T-helper 17 cell (primary cell): Measurements from ENCODE around the gene ZBTB11. TPM values are rescaled to one million over a fixed set of nuclear protein-coding genes. Genes with fewer than 3 reads are reported as not detected.
"Not testable (repeated sequence)": the region's sequence is repeated elsewhere in the genome, so short reads cannot be mapped to it uniquely, and the experiment has no call there.

ENCODE experiments used
- ATAC-seq: fragments of 150-1000 bp; cut with Tn5 transposase; 2 replicates; pipeline ENCODE4 v1.10.0; 2021; ENCODE audit warnings: mild to moderate bottlenecking, moderate library complexity
- DNase-seq, 3 donors: peaks; one replicate each; pipeline versions ENCODE4 v3.0.0 to v3.0.0-alpha.2; 2020 to 2021
- H3K9me3 ChIP-seq: one replicate; pipeline ENCODE4 v1.7.0; 2013; ENCODE audit warnings: low read length, mild to moderate bottlenecking; ENCODE audit not compliant: control insufficient read depth, poor library complexity, severe bottlenecking
- H3K27ac Mint-ChIP-seq: one replicate; pipeline ENCODE4 v1.8.0; 2022; ENCODE audit warnings: mild to moderate bottlenecking, moderate library complexity, mixed read lengths
- H3K27me3 Mint-ChIP-seq: one replicate; pipeline ENCODE4 v1.8.0; 2022; ENCODE audit warnings: mixed read lengths
- H3K36me3 Mint-ChIP-seq: one replicate; pipeline ENCODE4 v1.8.0; 2022; ENCODE audit warnings: low read depth, mixed read lengths
- H3K4me1 Mint-ChIP-seq: one replicate; pipeline ENCODE4 v1.8.0; 2022; ENCODE audit warnings: mild to moderate bottlenecking, mixed read lengths
- H3K4me3 Mint-ChIP-seq: one replicate; pipeline ENCODE4 v1.8.0; 2022; ENCODE audit warnings: mild to moderate bottlenecking, moderate library complexity, mixed read lengths
- total RNA-seq, 4 donors: library from RNA in 2 of 4; stranded (reverse) in 2 of 4; gene quantifications; one replicate each; pipeline ENCODE4 v1.2.3 and lab custom pipeline; 2022 to 2026

Gene ZBTB11
- total RNA-seq, 2 donors from 2014 or later: 65.2 to 77.2 TPM

GRCh38 chr3:101680466-101680865 is 3.5 kb upstream of the ZBTB11 start:
- Mint-ChIP-seq H3K4me3 (no peak overlapping the region), H3K4me1 (peaks cover 29% of the 10 kb centered on the region), H3K27me3 (no peaks in the 10 kb centered on the region), H3K36me3 (peaks cover 7% of the 10 kb centered on the region), H3K27ac (peak overlapping the region; percentile 8)
- no peak for DNase-seq
- H3K9me3 ChIP-seq: no peaks in the 10 kb centered on the region
- ATAC-seq: no peak

DNA sequence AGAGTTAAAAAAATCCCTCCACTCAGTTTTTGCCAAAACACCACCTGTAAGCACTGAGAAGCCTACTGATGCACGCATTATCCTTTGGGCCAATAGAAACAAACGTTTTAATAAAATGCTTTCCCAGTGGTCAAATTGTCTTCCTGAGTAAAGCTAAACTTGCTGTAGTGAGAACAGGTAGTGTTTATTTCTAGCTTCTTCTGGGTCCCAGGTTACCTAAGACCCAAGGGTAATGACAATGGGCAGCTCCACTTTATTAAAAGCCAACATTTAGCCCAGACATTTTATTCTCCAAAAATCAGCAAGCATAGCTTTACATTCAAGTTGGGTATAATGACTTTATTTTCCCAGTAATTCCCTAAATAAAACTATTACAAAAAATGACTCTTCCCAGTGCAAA is 1.9 kb upstream of the ZBTB11 start:
- H3K27ac Mint-ChIP-seq: peak overlapping the region; percentile 59
- H3K4me1 Mint-ChIP-seq: peaks cover 32% of the 10 kb centered on the region
- H3K27me3 Mint-ChIP-seq, H3K4me3 Mint-ChIP-seq, H3K36me3 Mint-ChIP-seq, ATAC-seq, DNase-seq, H3K9me3 ChIP-seq: not testable (repeated sequence)

GRCh38 chr3:101677436-101678286 is 729 bp upstream of the ZBTB11 start:
- H3K4me1 Mint-ChIP-seq: peaks cover 38% of the 10 kb centered on the region
- peaks cover 2% of the 10 kb centered on the region for H3K36me3 Mint-ChIP-seq
- H3K4me3 Mint-ChIP-seq: peak overlapping the region; percentile 97
- H3K27me3 Mint-ChIP-seq: no peaks in the 10 kb centered on the region
- ATAC-seq (no peak), DNase-seq (peak in 1 of 3 donors; percentile 15)
- H3K9me3 ChIP-seq: no peaks in the 10 kb centered on the region
- peak overlapping the region; percentile 98 for H3K27ac Mint-ChIP-seq

DNA sequence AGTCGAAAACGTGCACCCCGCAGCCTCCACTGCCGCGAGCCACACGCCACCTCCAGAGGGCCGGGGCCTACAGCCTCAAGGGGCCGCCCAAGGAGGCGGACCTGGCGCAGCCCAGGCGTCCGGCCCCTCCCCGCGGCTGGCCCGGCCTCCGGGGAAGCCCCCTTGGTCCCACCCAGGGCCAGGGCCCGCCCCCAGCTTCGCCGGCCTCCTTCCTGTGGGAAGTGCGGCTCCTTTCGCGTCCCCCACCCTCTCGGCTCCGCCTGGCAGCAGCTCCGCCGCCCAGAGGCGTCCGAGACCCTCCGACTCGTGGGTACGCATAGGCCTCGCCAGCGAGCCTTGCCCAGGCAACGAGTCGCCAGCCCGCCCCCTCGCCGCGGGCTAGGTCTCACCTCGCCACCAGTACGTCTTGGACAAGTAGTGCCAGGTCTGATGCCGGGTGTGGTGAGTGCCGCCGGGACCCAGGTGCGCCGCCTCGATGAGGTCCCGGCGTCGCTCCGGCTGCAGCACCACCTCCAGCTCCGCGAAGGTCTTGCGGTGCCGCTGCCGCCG is 642 bp downstream of the ZBTB11 start:
- no peaks in the 10 kb centered on the region for H3K9me3 ChIP-seq
- peak overlapping the region; percentile 98 for H3K27ac Mint-ChIP-seq
- ATAC-seq (peak; percentile 90), DNase-seq (peak; percentile 94 to 97 (median 96))
- peaks cover 41% of the 10 kb centered on the region for H3K4me1 Mint-ChIP-seq
- peaks cover 2% of the 10 kb centered on the region for H3K36me3 Mint-ChIP-seq
- no peaks in the 10 kb centered on the region for H3K27me3 Mint-ChIP-seq
- peak overlapping the region; percentile 97 for H3K4me3 Mint-ChIP-seq

DNA sequence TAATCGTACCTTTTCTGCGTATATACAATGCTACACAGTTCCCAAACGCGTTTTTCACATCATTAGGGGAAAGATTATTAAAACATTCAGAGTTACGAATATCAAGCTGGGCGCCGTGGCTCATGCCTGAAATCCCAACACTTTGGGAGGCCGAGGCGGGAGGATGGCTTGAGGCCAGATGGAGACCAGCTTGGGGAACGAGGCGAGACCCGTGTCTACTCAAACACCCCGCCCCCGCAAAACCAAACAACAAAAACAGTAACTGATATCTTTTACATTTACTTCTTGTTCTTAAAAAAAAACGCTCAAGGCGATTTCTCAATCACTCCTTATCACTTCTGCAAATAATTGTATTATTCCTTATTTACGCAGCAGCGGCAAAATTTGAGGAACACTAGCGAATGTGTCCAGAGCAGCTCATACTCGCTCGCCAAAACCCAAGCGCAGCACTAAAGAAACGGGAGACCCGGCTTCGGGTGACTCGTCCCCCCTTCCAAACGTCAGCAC is 1.2 kb downstream of the ZBTB11 start:
- peaks cover 4% of the 10 kb centered on the region for H3K36me3 Mint-ChIP-seq

GRCh38 chr3:101674518-101674917 is 2.4 kb downstream of the ZBTB11 start:
- no peak for ATAC-seq
- Mint-ChIP-seq H3K36me3 (peaks cover 4% of the 10 kb centered on the region), H3K27me3 (no peaks in the 10 kb centered on the region), H3K27ac (peak overlapping the region; percentile 98), H3K4me3 (peak overlapping the region; percentile 9), H3K4me1 (peaks cover 41% of the 10 kb centered on the region)
- DNase-seq: no peak
- no peaks in the 10 kb centered on the region for H3K9me3 ChIP-seq

More for the DNA sequence above, 1.2 kb downstream of the ZBTB11 start:
- H3K4me1 Mint-ChIP-seq: peaks cover 42% of the 10 kb centered on the region
- H3K9me3 ChIP-seq: no peaks in the 10 kb centered on the region
- DNase-seq (no peak), ATAC-seq (no peak)
- H3K4me3 Mint-ChIP-seq: peak overlapping the region; percentile 97
- peak overlapping the region; percentile 98 for H3K27ac Mint-ChIP-seq
- no peaks in the 10 kb centered on the region for H3K27me3 Mint-ChIP-seq

- H3K36me3 Mint-ChIP-seq: peaks cover 4% of the 10 kb centered on the region
- DNase-seq: no peak
- H3K4me1 Mint-ChIP-seq: peaks cover 41% of the 10 kb centered on the region
- no peaks in the 10 kb centered on the region for H3K9me3 ChIP-seq
- no peaks in the 10 kb centered on the region for H3K27me3 Mint-ChIP-seq
- H3K4me3 Mint-ChIP-seq: peak overlapping the region; percentile 69
- peak overlapping the region; percentile 88 for H3K27ac Mint-ChIP-seq
- no peak for ATAC-seq
Observed at GRCh38 chr3:101673953-101674352, 3.0 kb downstream of the ZBTB11 start.

DNA sequence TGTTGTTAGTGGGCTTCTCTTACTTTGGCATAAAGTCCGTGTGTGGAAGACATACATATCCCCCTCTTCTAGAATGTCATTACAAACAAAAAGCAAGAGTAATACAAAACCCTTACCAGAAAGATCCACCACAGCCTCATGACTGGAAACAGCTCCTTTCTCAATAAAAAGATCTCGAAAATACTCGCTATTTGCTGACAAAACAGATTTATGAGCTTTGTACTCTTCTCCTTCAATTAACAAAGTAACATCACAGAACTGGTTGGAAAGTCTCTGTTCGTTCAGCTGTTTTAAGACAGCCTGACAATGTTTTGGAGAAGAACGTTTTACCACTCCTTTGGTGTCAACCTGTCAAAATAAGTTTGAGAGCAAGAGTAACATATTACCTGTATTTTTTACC is 5.9 kb downstream of the ZBTB11 start:
- no peak for DNase-seq
- Mint-ChIP-seq H3K27me3 (no peaks in the 10 kb centered on the region), H3K36me3 (peaks cover 6% of the 10 kb centered on the region), H3K4me1 (peaks cover 35% of the 10 kb centered on the region), H3K4me3 (no peak overlapping the region), H3K27ac (peak overlapping the region; percentile 16)
- ATAC-seq: no peak
- H3K9me3 ChIP-seq: no peaks in the 10 kb centered on the region

GRCh38 chr3:101667844-101668243 is 9.1 kb downstream of the ZBTB11 start:
- H3K36me3 Mint-ChIP-seq: peaks cover 13% of the 10 kb centered on the region
- H3K27ac Mint-ChIP-seq: no peak overlapping the region
- H3K9me3 ChIP-seq: no peaks in the 10 kb centered on the region
- peaks cover 15% of the 10 kb centered on the region for H3K4me1 Mint-ChIP-seq
- no peak for ATAC-seq
- H3K4me3 Mint-ChIP-seq: no peak overlapping the region
- H3K27me3 Mint-ChIP-seq: no peaks in the 10 kb centered on the region
- no peak for DNase-seq

DNA sequence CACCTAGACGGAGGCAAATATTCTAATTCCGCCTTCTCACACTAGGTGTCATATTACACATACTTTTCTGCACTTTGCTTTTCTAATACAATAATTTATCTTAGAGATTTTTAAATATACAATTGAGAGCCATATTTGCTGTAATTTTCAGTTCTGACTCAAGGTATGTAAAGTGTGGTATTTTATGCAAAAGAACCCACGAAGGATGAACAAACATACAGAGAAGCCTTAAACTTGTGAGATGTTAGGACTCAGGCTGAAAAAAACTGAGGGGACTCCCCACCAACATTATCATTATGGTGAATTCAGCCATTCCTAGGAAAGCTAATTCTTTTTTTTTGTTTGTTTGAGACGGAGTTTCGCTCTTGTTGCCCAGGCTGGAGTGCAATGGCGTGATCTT is 9.6 kb downstream of the ZBTB11 start:
- Mint-ChIP-seq H3K4me3 (no peak overlapping the region), H3K27ac (no peak overlapping the region), H3K36me3 (peaks cover 13% of the 10 kb centered on the region), H3K4me1 (peaks cover 12% of the 10 kb centered on the region), H3K27me3 (no peaks in the 10 kb centered on the region)
- H3K9me3 ChIP-seq: no peaks in the 10 kb centered on the region
- ATAC-seq: no peak
- DNase-seq: no peak

DNA sequence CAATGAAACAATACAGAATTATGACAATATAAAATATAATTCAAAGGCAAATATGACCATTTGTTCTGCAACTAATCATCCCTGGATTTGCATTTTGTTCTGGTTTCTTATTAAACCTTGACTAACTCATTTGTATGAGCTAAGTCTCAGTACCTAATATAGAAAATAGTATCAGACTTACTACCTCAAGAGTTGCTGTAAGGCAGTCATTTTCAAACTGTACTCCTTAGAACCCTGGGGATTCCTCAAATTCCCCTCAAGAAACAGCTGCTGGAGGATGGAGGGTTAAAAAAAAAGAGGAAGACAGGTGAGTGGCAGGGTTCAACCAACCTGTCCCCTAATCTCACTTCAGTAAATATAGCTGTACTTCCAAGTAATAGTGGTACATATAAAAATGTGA is 11.1 kb downstream of the ZBTB11 start:
- H3K9me3 ChIP-seq: no peaks in the 10 kb centered on the region
- Mint-ChIP-seq H3K4me3 (no peak overlapping the region), H3K27ac (peak overlapping the region; percentile 45), H3K36me3 (peaks cover 12% of the 10 kb centered on the region), H3K4me1 (peaks cover 6% of the 10 kb centered on the region), H3K27me3 (no peaks in the 10 kb centered on the region)
- DNase-seq (no peak), ATAC-seq (no peak)

GRCh38 chr3:101665357-101665756 is 11.6 kb downstream of the ZBTB11 start:
- no peak overlapping the region for H3K4me3 Mint-ChIP-seq

DNA sequence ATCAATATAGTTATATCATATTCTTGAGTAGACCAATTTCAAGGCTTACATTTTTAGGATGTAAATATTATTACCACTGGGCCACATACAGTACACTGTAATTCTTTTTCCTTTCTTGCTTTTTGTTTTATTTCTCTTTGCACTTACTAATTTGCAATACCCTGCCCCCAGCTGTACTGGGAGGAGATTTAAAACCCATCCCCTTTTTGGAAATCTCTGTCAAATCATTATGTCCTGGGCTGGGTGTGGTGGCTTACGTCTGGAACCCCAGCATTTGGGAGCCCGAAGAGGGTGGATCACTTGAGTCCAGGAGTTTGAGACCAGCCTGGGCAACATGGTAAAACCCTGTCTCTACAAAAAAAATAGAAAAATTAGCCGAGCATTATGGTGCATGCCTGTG is 16.2 kb downstream of the ZBTB11 start:
- Mint-ChIP-seq H3K36me3 (peaks cover 7% of the 10 kb centered on the region), H3K4me1 (no peaks in the 10 kb centered on the region), H3K4me3 (no peak overlapping the region), H3K27ac (peak overlapping the region; percentile 47), H3K27me3 (no peaks in the 10 kb centered on the region)
- DNase-seq (no peak), ATAC-seq (no peak)
- no peaks in the 10 kb centered on the region for H3K9me3 ChIP-seq

More at GRCh38 chr3:101665357-101665756, 11.6 kb downstream of the ZBTB11 start:
- H3K27ac Mint-ChIP-seq: peak overlapping the region; percentile 45
- H3K9me3 ChIP-seq: no peaks in the 10 kb centered on the region
- H3K36me3 Mint-ChIP-seq: peaks cover 11% of the 10 kb centered on the region
- H3K4me1 Mint-ChIP-seq: peaks cover 5% of the 10 kb centered on the region
- no peaks in the 10 kb centered on the region for H3K27me3 Mint-ChIP-seq
- no peak for DNase-seq
- ATAC-seq: no peak
